Measurements from ENCODE around the gene MYO1H. TPM values are rescaled to one million over a fixed set of nuclear protein-coding genes. Genes with fewer than 3 reads are reported as not detected.

MYO1H gene
- total RNA-seq, 3 donors from 2014 or later (not counting 1 experiment from before 2014, with no cell fraction given), result not detected

DNA sequence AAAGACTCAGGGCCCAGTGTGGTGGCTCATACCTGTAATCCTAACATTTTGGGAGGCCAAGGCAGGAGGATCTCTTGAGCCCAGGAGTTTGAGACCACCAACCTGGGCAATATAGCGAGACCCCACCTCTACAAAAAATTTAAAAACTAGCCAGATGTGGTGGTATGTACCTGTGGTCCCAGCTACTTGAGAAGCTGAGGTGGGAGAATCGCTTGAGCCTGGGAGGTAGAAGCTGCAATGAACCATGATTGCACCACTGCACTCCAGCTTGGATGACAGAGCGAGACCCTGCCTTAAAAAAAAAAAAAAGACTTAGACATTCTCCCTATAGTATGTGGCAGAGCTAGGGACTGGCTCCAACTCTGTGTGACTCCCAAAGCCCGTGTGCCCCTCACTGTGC is 132.7 kb downstream of the MYO1H start:
- ATAC-seq (no peak), DNase-seq (no peak)
- TF ChIP-seq, protein P1, sequence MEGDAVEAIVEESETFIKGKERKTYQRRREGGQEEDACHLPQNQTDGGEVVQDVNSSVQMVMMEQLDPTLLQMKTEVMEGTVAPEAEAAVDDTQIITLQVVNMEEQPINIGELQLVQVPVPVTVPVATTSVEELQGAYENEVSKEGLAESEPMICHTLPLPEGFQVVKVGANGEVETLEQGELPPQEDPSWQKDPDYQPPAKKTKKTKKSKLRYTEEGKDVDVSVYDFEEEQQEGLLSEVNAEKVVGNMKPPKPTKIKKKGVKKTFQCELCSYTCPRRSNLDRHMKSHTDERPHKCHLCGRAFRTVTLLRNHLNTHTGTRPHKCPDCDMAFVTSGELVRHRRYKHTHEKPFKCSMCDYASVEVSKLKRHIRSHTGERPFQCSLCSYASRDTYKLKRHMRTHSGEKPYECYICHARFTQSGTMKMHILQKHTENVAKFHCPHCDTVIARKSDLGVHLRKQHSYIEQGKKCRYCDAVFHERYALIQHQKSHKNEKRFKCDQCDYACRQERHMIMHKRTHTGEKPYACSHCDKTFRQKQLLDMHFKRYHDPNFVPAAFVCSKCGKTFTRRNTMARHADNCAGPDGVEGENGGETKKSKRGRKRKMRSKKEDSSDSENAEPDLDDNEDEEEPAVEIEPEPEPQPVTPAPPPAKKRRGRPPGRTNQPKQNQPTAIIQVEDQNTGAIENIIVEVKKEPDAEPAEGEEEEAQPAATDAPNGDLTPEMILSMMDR (IDR thresholded peaks at IDR 0.05), result no peak
- Mint-ChIP-seq H3K27ac (no peak overlapping the region), H3K9me3 (no peaks in the 10 kb centered on the region), H3K36me3 (no peaks in the 10 kb centered on the region), H3K4me1 (peaks cover 36 to 42% of the 10 kb centered on the region in 2 donors), H3K4me3 (no peak overlapping the region), H3K27me3 (ENCODE audit: low read depth in 2 of 2) (no peaks in the 10 kb centered on the region)
- peaks cover 20% of the 10 kb centered on the region for H3K36me3 ChIP-seq (ENCODE audit: control insufficient read depth, insufficient read depth, low read length)
- H3K27me3 ChIP-seq (ENCODE audit: control insufficient read depth, insufficient read depth, low read length), result no peaks in the 10 kb centered on the region
- intact Hi-C loops (cut with micrococcal nuclease), result no loop called here
- H3K4me1 ChIP-seq (ENCODE audit: control insufficient read depth, insufficient read depth, low read length), result peaks cover 21% of the 10 kb centered on the region
- WGBS (ENCODE audit: insufficient coverage), result 93% methylated on average over 3 of the region's 4 CpGs
- no peak overlapping the region for H3K4me3 ChIP-seq (ENCODE audit: low read length)
- H3K27ac ChIP-seq (ENCODE audit: low read length), result no peak overlapping the region
- H3K9me3 ChIP-seq (ENCODE audit: control insufficient read depth, insufficient read depth, low read length), result no peaks in the 10 kb centered on the region

DNA sequence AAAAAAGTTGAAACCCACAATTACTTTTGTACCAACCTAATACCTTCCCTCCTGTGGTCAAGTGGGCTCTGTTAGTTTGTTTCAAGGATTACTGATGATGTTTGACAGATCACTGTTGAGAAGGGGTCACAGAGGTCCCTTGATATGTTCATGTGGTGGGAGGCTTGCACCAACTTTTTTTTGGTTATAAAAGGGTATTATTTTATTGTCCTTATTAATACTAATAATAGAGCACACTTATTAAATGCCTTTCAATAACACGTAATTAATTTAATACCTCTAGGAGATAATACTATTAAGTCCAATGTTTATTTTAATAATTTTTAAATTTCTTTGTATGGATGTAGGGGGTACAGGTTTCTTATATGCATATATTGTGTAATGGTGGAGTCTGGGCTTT is 134.2 kb downstream of the MYO1H start:
- Mint-ChIP-seq H3K9me3 (no peaks in the 10 kb centered on the region), H3K4me3 (no peak overlapping the region), H3K36me3 (no peaks in the 10 kb centered on the region), H3K4me1 (peaks cover 21 to 27% of the 10 kb centered on the region in 2 donors), H3K27me3 (ENCODE audit: low read depth in 2 of 2) (no peaks in the 10 kb centered on the region), H3K27ac (no peak overlapping the region)
- no peak overlapping the region for H3K27ac ChIP-seq (ENCODE audit: low read length)
- intact Hi-C loops (cut with micrococcal nuclease), result no loop called here
- DNase-seq (no peak), ATAC-seq (no peak)
- H3K36me3 ChIP-seq (ENCODE audit: control insufficient read depth, insufficient read depth, low read length), result peaks cover 35% of the 10 kb centered on the region
- TF ChIP-seq, protein P1 (IDR thresholded peaks at IDR 0.05), result no peak
- H3K4me1 ChIP-seq (ENCODE audit: control insufficient read depth, insufficient read depth, low read length), result peaks cover 12% of the 10 kb centered on the region
- no CpG with 5 or more reads among the region's 1 CpG for WGBS (ENCODE audit: insufficient coverage)
- no peaks in the 10 kb centered on the region for H3K27me3 ChIP-seq (ENCODE audit: control insufficient read depth, insufficient read depth, low read length)
- H3K9me3 ChIP-seq (ENCODE audit: control insufficient read depth, insufficient read depth, low read length), result no peaks in the 10 kb centered on the region
- no peak overlapping the region for H3K4me3 ChIP-seq (ENCODE audit: low read length)

DNA sequence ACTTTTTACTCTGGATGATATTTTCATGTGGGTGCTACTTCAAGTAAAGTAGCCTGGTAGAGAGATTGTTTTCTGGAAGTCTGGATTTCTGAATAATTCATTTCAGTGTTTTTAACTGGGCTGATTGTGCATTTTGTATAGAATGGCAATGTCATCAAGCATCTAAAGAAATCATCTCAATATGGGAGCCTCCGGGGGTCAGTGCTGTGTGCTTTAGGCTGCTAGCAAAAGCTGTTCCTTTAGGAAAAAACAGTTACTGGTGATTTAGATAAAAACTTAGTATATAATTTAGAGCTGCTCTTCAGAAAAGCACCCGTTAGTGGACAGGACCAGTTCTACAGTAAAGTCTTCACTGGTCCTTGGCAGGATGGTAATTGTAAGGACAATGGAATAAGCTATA is 134.8 kb downstream of the MYO1H start:
- TF ChIP-seq, protein P1 (IDR thresholded peaks at IDR 0.05), result no peak
- intact Hi-C loops (cut with micrococcal nuclease), result no loop called here
- no peaks in the 10 kb centered on the region for H3K27me3 ChIP-seq (ENCODE audit: control insufficient read depth, insufficient read depth, low read length)
- no peak overlapping the region for H3K27ac Mint-ChIP-seq
- no peak overlapping the region for H3K4me3 Mint-ChIP-seq
- DNase-seq (no peak), ATAC-seq (no peak)
- H3K36me3 Mint-ChIP-seq, result no peaks in the 10 kb centered on the region
- H3K27ac ChIP-seq (ENCODE audit: low read length), result no peak overlapping the region
- H3K27me3 Mint-ChIP-seq (ENCODE audit: low read depth in 2 of 2), result no peaks in the 10 kb centered on the region
- no peaks in the 10 kb centered on the region for H3K9me3 Mint-ChIP-seq
- H3K36me3 ChIP-seq (ENCODE audit: control insufficient read depth, insufficient read depth, low read length), result peaks cover 41% of the 10 kb centered on the region
- peaks cover 12% of the 10 kb centered on the region for H3K4me1 ChIP-seq (ENCODE audit: control insufficient read depth, insufficient read depth, low read length)
- 100% methylated on average over 2 of the region's 2 CpGs for WGBS (ENCODE audit: insufficient coverage)
- H3K9me3 ChIP-seq (ENCODE audit: control insufficient read depth, insufficient read depth, low read length), result no peaks in the 10 kb centered on the region
- no peak overlapping the region for H3K4me3 ChIP-seq (ENCODE audit: low read length)
- peaks cover 19 to 21% of the 10 kb centered on the region in 2 donors for H3K4me1 Mint-ChIP-seq

DNA sequence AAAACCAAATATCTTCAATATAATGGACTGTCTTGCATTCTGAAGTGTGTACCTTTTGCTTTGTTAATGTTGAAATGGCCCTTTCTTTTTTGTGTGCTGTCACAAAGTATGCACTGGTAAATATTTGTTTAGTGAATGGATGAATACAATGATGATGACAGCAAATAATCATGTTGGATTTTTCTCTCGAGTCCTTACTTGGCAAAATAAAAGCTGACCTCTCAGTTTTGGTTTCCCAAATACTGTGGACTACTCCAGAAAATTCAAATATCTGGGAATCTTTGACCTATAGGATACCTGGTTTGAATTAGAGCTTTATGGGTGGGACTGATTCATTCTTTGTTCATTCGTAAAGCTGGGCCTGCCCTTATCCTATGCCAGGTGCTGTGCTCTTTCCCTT is 135.2 kb downstream of the MYO1H start:
- Histone ChIP-seq H3K27me3 (ENCODE audit: control insufficient read depth, insufficient read depth, low read length) (no peaks in the 10 kb centered on the region), H3K4me3 (ENCODE audit: low read length) (no peak overlapping the region), H3K36me3 (ENCODE audit: control insufficient read depth, insufficient read depth, low read length) (peaks cover 46% of the 10 kb centered on the region), H3K9me3 (ENCODE audit: control insufficient read depth, insufficient read depth, low read length) (no peaks in the 10 kb centered on the region), H3K27ac (ENCODE audit: low read length) (no peak overlapping the region), H3K4me1 (ENCODE audit: control insufficient read depth, insufficient read depth, low read length) (peaks cover 9% of the 10 kb centered on the region)
- H3K4me3 Mint-ChIP-seq, result no peak overlapping the region
- H3K27ac Mint-ChIP-seq, result no peak overlapping the region
- intact Hi-C loops (cut with micrococcal nuclease), result no loop called here
- ATAC-seq, result no peak
- no peaks in the 10 kb centered on the region for H3K36me3 Mint-ChIP-seq
- TF ChIP-seq, protein P1 (IDR thresholded peaks at IDR 0.05), result no peak
- peaks cover 18 to 19% of the 10 kb centered on the region in 2 donors for H3K4me1 Mint-ChIP-seq
- no peaks in the 10 kb centered on the region for H3K9me3 Mint-ChIP-seq
- H3K27me3 Mint-ChIP-seq (ENCODE audit: low read depth in 2 of 2), result no peaks in the 10 kb centered on the region
- DNase-seq, result no peak
- 100% methylated on average over 2 of the region's 2 CpGs for WGBS (ENCODE audit: insufficient coverage)

All from natural killer cell (primary cell).